ENCODE data around the gene WHRN.

WHRN gene

DNA sequence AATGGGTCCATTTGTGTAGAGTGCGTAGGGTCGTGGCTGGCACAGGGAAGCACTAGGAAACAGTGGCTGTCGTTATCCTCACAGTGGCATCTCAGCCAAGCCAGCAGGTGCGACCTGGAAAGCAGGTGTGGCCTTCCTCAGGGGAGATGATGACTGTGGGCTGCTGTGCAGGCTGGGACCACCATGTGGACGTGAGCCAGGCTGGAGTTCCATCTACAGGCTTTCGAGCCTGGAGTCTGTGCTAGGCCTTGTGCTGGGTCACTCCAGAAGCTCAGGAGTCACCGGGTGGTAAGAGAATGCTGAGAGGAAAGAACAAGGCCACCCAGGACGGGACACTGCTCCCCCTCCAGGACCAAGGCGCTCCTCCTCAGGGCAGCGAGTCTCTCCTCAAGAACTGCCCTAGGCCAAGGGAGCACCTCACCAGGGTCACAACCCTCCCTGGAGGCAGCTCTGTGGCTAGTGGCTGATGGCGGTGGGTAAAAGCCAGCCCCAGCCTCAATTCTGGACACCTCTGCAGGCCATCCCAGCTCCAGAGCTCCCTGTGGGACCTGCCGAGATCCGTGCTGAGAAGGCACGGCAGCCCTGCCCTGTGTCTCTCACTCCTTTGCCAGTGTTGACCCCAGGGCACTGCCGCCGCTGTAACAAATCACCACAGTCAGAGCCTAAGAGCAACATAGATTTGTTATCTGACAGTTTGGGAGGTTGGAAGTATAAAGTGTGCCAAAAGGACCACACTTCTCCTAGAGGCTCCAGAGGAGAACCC is 36.0 kb downstream of the WHRN start:
- DNase-seq: no peak

DNA sequence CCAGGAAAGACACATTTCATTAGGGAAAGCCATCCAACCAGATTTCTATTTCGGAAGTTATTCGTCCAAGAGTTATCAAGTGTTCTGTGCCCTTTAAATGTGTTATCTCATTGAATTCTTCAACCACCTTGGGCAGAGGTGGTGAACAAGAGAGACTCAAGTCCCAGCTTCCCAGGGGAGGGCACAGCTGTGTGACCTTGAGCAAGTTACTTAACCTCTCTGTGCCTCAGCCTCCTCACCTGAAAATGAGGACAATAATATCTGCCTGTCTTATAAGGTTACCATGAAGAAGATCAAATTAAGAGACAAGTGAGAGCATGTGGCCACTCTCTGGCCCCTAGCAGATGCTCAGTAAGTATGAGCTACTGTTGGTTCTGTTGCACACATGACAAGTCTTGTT is 37.4 kb downstream of the WHRN start:
- no peak for DNase-seq

DNA sequence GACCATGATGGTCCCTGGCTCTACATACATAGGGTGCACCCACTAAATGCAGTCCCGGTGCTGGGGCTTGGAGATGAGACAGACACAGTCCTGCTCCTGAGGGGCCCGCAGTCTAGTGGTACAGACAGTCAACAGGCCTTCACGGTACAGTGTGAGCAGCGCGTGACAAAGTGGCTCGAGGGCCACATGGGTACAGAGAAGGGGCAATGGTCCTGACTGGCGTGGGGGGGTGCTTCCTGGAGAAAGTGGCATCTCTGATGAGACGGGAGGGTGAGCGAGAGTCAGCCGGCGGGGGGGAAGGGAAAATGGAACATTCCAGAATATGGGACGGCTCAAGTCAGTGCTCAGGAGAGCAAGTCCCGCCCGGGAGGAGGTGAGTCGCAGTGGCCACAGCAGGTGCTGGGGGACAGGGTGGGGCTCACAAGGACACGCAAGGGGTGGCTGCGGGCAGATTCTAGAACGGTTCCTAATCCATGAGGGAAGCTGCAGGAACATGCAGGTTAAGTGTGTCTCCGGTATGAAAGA is 38.0 kb downstream of the WHRN start:
- no peak for DNase-seq

DNA sequence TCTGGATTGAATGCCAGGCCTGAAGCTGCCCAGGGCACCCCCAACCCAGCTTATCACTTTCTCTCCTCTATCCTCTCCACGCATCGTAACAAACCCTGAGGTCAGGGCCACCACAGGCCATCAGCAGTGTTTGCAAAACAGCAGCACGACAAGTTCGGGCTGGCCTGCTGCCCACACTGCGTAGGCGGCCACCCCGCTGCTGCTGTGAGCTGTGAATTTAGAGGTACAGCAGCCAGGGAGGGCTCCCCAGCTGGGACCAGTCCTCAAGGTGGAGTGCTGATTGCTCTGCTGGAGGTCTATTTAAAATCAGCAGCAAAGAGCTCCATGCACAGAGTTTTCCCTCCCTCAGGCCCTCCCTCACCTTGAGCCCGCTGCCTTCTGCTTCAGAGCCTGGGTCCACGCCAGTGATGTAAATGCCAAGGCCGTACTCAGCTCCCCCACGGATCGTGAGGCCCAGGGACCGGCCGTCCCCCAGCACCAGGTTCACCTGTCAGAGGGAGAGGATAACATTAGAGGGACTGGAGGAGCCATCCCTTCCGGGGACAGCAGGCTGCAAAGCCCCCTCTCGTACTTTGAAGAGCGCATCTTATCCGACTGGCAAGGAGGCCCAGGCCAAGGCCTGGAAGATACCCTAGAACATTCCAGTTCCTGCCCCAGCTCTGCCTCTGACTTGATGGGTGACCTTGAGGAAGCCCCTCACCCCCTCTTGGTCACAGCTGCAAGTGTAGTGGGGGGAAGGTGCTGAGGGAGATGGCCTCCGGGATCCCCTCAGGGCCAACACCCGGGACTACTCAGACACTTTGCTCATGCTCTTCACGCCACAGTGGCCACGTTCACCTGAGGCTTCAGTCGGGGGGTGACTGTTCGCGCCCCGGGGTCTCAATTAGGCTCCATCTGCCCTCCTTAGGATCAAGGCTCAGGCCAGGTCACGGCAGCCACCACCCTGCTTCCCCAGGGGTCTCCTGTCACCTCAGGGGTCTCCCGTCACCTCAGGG is 39.1 kb downstream of the WHRN start:
- no peak for DNase-seq

DNA sequence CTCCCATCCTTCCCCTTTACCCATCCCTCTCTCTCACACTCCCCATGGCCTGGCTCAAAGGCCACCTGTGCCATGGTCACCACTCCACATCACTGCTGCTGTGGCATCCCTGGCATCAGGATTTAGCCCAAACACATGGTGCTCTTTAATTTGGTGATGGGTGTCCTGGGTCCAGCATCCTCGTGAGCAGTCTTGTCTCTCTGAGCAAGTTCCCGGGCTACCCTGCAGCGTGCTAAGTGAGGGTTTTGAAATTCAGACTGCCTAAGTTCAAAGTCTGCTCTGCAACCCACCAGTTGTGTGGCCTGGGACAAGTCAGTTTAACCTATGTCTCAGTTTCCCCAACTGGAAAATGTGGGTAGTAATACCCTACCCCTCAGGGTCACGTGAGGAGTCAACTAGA is 39.9 kb downstream of the WHRN start:
- DNase-seq: no peak

DNA sequence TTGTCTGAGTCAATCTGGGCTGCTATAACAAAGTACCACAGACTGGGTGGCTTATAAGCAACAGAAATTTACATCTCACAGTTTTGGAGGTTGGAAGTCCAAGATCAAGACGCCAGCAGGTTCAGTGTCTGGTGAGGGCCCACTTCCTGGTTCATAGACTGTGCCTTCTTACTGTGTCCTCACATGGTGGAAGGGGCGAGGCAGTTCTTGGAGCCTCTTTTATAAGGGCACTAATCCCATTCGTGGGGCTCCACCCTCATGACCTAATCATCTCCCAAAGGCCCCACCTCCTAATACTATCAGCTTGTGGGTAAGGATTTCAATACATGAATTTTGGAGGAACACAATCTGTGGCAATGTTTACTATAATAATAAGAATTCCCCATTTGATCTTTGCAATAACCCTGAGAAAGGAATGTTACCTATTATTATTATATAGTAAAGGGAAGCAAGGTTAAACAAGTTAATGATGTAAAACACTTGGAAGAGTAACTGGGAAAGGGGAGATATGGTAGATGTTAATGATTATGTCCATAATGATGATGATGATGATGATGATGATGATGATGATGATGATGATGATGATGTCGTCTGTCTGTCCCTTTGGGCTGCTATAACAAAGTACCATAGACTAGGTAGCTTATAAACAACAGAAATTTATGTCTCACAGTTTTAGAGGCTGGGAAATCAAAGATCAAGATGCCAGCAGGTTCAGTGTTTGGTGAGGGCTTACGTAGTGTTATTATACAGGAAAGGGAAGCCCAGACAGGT is 40.8 kb downstream of the WHRN start:
- no peak for DNase-seq

DNA sequence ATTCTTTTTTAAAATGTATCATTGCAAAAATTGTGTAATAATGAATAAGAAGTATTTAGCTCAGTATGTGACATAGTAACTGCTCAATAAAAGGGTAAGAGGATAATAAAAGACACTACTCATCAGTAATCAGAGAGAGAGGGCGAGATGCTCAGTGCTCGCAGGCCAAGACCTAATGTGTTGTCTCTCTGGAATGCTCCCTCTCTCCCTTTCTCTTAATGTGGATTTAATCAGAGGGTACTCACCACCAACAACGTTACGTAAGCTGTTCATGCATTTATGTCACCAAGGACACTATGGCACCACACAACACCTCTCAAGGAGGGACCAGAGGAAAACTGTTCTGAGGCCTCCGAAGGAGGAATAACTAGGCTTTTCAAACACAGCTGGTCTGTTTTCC is 42.5 kb downstream of the WHRN start:
- DNase-seq: no peak

DNA sequence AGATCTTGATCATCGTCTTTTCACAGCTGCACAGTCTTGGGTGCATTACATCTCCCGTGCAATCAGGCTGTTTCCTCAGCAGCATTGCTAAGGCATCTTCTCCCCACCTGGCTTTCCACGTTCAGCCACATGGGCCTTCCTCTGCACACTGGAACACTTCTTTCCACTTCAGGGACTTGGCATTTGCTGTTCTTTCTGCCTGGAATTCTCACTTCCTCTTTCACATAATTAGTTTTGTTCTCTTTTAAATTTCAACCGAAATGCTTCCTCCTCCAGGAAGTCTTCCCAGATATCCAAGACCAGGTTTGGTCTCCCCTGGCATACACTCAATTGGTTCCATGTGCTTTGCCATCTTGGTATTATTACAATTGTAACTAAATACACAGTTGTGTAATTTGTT is 43.8 kb downstream of the WHRN start:
- DNase-seq: no peak

DNA sequence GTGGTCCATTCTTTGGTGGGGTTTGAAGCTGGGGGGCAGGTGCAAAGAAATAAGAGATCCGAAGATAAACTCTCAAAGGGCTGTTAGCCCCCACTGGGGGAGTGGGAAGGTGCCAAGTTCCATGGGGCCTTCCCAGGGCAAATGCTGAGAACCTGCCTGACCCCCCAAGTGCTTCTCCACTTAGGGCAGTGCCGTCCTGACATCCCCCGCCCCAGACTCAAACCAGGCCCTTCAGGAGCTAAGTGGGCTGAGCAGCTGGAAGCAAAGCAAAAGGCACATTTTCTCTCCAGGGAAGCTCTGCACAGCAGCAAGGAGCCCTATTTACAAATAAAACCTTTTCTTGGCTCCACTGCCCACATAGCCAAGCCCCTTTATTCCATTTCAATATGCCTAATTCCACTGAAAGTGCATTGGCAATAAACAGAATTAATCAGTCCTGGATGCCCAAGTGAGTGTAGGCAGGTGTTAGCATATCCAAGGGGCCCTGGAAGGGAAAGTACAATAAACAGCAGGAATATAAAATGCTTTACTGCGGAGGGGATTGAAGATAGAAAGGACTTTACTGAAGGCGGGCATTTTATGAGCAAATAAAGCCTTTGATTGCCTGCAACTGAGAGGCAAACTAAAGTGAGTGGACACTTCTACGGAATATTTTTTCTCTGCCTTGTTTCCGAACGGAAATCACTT is 44.6 kb downstream of the WHRN start:
- no peak for DNase-seq

DNA sequence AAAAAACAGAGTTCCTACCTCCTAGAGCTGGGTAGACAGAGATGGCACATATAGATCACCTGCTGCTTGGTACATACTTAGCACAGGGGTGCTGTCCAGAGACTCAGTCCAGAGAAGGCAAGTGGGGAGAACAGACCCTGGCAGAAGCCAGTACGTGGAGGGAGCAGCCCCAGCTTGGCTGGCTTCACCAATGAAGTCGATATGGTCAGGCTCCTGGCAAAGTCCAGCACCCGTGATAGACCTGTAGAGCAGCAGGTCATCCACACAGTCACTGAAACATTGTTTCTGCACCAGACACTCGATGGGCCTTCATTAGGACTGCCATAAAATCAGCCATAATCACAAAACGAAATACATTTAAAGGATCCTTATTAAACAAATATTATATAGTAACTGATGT is 45.8 kb downstream of the WHRN start:
- DNase-seq: no peak

DNA sequence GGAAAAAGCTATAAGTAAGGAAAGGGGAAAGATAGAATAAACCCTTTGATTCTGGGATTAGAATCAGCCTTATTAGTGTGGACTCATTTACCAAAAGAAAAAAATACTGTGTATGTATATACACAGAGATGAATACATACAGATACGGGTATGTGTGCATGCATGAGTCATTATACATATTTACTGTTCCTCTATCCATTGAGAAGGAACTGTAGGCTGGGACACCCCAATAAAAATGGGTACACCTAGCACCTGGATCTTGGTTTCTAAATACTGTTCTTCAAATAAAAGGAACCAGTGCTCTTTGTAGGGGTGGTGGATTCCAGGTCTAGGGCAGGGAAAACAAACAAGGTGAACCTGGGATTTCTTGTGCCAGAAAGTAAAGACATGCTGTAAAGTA is 48.3 kb downstream of the WHRN start:
- no peak for DNase-seq

DNA sequence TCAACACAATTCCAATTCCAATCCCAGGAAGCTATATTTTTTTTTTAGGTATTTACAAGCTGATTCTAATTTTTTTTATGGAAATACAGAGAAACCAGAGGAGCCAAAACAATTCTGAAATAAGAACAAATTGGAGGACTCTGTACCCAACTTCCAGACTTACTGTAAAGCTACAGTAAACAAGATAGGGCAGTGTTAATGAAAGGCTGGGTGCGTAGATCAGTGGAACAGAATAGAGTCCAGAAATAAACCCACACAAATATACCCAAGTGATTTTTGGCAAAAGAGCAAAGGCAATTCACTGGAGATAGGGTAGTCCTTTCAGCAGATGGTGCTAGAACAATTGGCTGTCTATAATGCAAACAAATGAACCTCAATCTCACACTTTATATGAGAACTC is 50.6 kb downstream of the WHRN start:
- no peak for DNase-seq

DNA sequence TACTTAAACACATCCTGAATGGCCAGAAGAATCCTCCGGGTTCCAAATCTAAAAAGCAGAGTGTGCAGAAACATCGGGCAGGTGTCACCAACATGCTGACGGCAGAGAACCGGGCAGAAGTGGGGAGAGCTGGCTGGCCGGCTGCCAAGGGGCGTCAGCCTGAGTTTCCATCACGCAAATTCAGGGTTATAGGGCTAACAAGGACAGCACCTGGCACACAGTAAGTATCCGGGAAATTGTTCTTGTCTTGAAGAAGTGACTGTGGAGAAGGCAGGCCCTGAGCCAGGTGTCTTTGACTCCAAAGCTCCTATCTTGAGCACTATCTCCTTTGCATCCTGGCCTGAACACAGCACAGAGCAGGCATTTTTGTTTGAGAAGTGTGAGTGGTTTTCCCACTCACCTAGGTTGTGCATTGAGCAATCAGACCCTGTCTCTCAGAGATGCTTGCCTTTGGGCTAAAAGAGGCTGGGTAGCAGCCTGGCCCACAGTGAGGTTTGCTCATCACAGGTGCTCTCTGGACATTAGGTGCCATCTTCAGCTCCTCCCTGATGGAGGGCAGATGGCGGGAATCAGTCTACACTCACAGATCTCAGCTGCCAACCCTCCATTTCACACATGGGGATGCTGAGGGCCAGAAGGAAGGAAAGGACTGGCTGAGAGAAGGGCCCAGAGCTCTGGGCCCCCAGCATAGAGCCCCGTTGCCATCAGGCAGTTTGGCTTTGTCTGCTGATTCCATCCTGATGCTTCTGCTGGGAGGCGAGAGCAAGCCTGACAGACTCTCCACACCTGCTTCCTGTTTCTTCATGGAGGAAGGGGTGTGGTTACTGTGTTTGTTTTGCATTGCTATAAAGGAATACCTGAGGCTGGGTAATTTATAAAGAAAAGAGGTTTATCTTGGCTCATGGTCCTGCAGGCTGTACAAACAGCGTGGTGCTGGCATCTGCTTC is 52.8 kb downstream of the WHRN start:
- no peak for DNase-seq

DNA sequence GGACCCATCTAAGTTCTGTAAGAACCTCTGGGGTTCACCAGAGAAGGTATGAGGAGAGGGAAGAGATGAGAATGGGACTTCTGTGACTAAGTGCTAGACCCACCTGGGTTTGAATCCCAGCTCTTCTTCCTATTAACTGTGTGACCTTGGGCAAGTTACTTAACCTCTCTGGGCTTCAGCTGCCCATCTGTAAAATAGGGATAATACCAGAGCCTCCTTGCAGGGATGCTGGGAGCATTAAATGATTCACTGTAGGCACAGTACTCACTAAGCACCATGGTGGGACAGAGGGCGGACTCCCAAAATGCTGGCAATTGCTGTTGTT is 53.6 kb downstream of the WHRN start:
- no peak for DNase-seq

DNA sequence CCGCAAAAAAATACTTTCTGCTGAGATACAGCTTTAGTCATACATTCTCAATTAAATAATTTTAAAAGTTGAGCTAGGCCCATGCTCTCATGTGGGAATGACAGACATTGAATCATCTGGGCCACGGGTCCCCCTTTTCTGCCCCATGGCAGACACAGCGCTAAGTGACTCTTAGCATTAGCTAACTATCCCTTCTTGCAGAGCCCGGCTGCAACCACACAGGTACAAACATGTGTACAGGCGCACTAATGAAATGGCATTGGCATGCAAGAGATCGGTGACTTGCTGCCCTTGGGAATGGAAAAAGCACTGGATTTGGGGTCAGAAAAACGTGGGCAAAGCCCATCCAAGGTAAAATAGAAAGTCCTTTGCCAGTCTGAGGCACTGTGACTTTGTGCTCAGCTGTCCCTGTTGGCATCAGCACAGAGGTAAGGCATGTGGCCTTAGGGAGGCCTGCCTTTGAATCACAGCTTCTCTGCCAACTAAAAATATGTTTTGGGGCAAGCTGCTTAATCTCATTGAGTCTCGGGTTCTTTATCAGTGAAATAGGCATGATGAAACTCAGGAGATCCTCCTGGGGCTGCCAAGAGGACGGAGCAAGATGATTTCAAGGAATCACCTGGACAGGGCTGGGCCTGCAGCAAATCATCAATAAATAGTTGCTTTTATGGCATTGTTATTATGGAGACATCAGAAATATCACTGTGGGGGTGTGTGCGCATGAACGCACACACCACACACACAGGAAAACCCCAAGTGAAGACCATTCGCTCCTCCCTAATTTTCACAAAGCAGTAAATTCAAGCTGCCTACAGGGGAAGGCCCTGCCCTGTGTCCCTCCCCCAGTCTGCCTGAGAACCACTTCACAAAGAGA is 54.2 kb downstream of the WHRN start:
- no peak for DNase-seq

DNA sequence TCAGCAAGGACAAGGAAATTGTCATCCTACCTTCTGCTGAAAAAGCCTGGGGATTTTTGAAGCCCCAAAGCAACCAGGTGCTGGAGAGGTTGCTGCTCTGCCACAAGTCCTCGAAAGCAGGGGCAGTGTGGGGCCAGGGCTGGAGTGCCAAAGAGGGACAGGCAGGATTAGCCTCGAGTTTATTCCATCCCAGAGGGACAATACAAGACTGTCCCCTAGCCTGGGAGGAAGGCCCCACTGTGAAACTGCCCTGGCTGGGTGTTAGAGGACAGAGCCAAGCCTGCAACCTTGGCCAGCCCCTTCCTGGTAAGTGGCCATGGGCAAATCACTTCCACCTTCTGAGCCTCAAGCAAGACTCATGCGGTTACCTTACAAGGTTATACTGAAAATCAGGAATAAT is 55.1 kb downstream of the WHRN start:
- no peak for DNase-seq

DNA sequence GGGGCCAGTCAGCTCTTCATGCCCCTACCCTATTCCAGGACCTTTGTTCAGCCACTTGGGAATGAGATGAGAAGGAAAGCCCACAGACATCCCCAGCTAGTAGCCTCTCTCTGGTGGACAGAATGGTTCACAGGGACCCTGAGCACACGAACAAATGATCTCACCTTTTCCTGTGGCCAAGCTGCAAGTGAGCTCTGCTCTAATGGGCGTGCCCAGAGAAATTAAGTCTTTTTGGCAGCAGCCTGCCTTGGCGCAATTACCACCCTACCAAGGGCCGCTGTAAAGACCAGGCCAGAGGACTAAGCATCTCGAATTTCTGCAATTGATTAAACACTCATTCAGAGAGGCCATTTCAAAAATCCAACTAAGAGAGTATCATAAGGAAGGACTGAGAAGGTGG is 56.0 kb downstream of the WHRN start:
- DNase-seq: no peak

DNA sequence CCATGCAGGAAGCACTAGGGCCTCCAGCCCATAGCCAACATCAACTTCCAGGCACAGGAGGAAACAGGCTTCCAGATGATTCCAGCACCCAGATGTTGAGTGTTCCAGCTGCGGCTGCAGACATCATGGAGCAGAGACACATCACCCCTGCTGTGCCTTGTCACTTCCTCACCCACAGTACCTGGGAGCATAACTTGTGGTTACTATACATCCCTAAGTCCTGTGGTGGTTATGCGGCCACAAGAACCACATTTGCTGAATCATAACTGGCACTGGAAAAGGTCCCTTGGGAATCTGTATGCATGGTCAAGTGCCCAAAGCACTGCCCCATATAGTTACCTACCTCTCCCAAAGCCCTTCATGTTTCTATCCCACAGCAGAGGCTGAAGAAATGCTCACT is 56.6 kb downstream of the WHRN start:
- no peak for DNase-seq

DNA sequence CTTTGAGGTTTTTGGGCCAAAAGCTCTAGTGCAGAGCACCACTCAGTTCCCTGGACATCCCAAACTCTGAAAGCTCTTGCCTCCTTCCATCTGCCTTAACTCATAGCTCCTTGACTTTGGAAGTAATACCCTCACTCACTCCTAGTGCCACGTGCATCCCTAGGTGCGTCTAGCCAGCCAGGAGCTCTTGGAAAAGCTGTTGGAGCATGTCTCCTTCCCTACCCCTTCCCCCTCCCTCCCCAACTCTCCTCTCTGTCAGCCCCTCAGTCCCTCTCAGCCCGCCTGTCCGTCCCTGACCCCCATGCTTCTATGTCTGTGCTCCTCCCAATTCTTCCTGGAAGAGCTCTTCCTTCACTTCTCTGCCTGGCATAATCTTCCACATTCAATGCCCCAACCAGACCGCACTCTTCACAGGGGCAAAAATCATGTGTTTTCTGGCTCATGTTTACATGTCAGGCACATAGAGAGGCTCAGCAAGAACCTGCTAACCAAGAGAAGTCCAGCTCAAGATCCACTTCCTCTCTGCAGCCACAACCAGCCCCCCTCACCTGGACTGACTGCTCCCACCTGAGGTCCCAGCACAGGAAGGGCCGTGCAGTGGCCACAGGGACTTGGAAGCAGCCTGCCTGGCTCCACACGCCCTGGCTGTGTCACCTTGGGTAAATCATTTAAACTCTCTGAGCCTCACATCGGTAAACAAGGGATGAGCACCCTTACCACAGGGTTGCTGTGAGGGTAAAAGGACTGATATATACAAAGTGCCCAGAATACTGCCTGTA is 58.4 kb downstream of the WHRN start:
- no peak for DNase-seq

DNA sequence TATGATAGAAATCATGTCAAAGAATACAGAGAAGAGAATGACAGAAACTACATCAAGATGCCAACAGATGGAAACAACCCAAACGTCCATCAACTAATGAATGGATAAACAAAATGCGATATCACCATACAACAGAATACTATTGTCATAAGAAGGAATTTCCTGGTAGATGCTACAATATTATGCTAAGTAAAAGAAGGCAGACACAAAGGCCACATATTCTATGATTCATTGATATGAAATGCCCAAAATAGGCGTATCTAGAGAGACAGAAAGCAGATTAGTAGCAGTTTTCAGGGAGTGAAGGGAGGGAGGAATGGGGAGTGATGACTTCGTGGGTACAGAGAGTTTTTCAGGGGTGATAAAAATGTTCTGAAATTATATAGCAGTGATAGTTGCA is 59.2 kb downstream of the WHRN start:
- DNase-seq: no peak
